HG02973 (cell line): ENCODE measurements around the gene APOL6.

Source experiments
- ATAC-seq: cut with Tn5 transposase; IDR thresholded peaks from one replicate; pipeline ENCODE4 v1.9.1; 2021; ENCODE audit warnings: moderate library complexity; ENCODE audit not compliant: unreplicated experiment

APOL6 gene

GRCh38 chr22:35648066-35649025, at the start of gene APOL6:
TSS of gene APOL6 (plus strand) at chr22:35648446. CDS start at chr22:35656426, 7,980 bp downstream.
- ATAC-seq, result no peak

- ATAC-seq, result no peak
Observed at GRCh38 chr22:35599364-35599763, 48.9 kb upstream of the APOL6 start.

DNA sequence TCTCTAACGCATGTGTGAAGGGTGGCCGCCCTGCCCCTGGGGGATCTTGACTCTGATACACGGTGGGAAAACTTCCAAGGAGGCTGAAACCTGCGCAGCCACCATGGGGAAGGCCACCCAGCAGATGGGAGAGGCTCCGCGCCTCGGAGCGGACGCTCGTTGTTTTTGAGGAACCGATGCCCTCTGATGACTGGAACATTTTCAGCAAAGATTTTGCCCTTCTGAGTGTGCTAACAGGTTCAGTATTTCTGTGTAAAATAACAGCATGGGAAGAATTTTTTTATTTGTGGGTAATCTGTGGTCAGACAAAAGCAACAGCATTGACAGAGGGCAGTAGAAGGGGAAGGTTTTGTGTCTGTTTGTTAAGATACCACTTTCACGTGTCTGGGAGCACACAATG, 47.8 kb upstream of the APOL6 start:
- no peak for ATAC-seq

DNA sequence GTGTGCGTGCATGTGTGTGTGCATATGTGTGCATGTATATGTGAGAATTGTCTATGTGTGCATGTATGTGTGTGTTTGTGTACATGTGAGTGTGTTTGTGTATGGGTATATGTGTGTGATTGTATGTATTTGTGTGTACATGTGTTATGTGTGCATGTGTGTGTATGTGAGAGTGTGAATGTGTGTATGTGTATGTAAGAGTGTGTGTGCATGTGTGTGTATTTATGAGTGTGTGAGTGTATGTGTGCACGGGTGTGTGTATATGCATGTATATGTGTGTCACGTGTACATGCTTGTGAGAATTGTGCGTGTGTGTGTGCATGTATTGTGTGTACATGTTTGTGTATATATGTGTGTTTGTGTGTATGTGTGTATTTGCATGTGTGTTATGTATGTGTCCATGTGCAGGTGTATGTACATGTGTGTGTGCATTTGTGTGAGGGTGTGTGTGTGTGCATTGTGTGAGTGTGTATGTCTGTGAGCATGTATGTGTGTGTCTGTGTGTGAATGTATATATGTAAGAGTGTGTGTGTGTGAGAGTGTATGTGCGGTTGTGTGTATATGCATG, 47.1 kb upstream of the APOL6 start:
- no peak for ATAC-seq

GRCh38 chr22:35601743-35602615, 46.3 kb upstream of the APOL6 start:
- ATAC-seq, result no peak

DNA sequence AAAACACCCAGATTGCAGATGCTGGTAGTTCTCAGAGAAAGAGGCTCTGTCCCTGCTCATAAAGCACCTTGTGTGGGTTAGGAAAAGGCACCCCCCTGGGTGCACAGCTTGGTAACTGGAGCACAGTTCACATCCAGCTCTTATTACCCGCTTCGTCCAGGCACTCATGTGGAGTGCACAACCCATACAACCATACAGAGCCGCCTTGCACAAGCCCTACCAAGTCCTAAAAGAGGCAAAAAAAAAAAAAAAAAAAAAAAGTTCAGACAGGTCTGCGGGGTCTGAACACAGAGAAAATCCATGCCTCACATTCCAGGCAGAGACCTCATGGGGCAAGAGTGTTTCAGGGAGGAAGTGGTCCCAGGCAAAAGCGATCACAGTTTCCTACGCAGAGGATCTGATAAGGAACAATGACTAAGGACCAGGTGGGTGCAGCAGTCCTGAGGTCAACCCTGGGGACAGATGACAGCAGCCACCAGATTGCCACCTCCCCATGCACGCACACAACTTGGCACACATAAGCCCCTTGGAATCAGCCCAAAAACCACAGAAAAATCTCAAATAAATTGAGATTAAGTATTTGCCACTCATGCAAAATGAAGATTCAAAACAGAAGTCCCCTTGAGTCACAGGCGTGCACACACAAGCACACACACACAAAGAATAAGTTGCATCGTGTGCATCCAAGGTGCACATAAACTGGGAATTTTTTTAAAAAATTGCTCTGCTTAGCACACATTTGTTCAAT, 43.5 kb upstream of the APOL6 start:
- ATAC-seq, result no peak

DNA sequence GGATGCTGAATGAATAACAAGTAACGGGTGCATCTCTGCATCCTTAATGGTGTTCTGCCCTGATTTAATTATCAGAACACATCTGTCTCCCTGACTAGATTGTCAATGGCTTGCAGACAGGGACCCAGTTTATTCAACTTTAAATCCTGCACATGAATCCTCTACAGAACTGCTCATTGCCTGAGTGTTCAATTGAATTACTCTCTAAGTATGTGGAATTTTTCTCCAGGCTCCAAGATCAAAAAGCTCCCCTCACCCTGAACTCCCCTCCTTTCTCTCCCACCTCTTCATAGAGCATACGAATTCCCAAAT, 42.9 kb upstream of the APOL6 start:
- no peak for ATAC-seq

- no peak for ATAC-seq
Observed at GRCh38 chr22:35605851-35606481, 42.3 kb upstream of the APOL6 start.

DNA sequence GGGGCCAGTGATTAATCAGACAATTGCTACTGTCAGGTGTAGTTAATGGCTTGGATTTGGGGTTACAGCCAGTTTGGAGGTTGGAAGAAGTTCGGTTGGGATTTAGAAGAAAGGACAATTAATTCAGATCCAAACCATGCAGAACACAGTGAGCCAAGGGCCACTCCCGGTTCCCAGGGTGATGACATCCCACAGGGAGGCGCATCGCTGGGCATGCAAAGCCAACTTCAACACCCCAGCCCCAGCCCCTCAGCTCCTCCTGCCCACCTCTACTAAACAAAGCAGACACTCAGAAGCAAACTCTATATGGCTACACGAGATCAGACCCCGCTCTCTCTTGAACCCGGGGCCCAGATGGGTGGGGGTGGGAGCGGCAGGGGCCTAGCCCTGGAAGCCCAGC, 41.3 kb upstream of the APOL6 start:
- ATAC-seq, result no peak

DNA sequence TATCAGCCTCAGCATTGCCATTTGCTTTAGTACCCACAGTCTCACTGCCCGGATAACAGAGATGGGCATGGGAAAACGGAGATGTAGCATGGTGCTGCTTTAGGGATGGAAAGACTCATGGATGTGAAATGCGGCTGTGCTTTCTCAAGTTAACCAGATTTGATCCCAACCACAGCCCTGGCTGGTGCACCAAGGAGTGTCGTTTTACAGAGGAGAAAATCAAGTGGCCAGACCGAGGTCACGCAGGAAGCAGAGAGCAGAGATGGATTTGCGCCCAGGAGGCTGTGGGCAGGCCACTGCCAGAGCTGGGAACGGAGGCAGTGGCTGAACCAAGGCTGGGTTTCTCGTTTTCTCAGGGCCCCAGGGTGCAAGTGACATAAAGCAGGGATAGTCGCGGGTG, 40.2 kb upstream of the APOL6 start:
- no peak for ATAC-seq

DNA sequence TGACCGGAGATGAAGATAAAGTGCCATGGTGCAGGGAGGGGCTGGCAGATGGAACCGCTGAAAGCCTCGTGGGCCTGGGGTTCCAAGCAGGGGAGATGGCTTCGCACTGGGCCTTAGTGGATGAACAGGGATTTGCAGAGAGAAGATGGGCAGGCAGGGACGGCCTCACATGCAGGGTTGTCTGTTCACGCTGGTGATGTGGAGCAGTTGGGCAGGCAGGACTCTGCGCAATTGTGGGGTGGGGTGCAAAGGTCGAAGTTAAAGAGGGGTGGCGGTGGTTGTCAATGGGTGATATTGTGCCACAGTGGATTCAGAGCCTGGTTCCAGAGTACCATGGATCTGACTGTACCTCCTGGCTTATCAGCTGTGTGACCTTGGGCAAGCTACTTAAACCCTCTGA, 39.0 kb upstream of the APOL6 start:
- no peak for ATAC-seq

- no peak for ATAC-seq
Observed at GRCh38 chr22:35609761-35610160, 38.5 kb upstream of the APOL6 start.

DNA sequence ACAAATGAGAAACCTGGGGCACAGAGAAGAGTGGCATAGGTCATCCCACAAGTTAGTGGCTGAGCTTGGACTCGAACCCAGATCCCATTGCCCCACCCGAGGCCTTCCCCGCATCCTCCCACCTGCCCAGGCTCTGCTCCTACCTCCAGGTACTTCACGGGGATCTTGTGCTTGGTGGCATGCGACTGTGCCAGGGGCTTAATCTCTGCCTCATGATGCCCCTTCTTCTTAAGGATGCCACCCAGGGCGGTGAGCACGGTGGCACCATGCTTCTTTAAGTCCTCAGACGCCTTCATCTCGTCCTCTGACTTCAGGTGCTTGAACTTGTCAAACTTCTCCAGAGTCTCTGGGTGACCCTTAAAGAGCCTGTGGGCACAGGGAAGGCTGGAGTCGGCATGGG, 37.5 kb upstream of the APOL6 start:
- no peak for ATAC-seq

GRCh38 chr22:35611200-35611890, 36.9 kb upstream of the APOL6 start:
- no peak for ATAC-seq

GRCh38 chr22:35611891-35612576, 36.2 kb upstream of the APOL6 start:
- ATAC-seq, result no peak

GRCh38 chr22:35612903-35613302, 35.3 kb upstream of the APOL6 start:
- ATAC-seq, result no peak

- ATAC-seq, result no peak
Observed at GRCh38 chr22:35614404-35614803, 33.8 kb upstream of the APOL6 start.

DNA sequence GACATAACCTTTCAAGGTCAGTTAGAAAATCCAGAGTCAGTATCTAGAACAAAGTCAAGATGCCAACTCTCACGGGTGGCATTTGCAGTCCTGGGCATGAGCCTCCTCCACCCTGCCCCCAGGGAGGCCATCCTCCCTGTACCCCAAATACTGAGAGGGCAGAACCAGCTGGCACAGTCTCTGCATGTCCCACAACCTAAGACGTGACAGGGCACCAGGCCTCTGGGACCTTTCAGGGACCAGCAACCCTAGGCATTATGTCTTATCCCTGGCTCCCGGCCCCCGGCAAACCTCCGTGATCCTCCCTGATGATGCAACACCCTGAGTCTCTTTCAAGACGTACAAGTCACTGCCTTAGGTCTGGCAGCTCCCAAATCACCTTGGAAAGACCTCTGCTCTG, 33.1 kb upstream of the APOL6 start:
- ATAC-seq, result no peak

GRCh38 chr22:35616043-35616442, 32.2 kb upstream of the APOL6 start:
- ATAC-seq, result no peak
